Measurements from ENCODE around the gene CDH5. TPM values are rescaled to one million over a fixed set of nuclear protein-coding genes. Genes with fewer than 3 reads are reported as not detected.

The CDH5 gene
- total and polyA plus RNA-seq, 2 of the 4 experiments (the other 2 are of a cell fraction) = not detected

GRCh38 chr16:66432429-66432828, 65.9 kb downstream of the CDH5 start:
- dilution Hi-C loops (cut with HindIII; ENCODE audit: low sequenced_read_pairs, unreplicated experiment) (no loop called here), intact Hi-C loops (cut with micrococcal nuclease) (no loop called here), in situ Hi-C loops (cut with MboI; ENCODE audit: low sequenced_read_pairs) (no loop called here)
- Histone ChIP-seq H3K4me2 (ENCODE audit: low read depth, low read length) (no peak overlapping the region), H3K9ac (ENCODE audit: low read depth, low read length) (no peak overlapping the region), H3K9me3 (ENCODE audit: control insufficient read depth, insufficient read depth, low read length) (no peaks in the 10 kb centered on the region; the same call in 1 of the 2 replicates), H3K23ac (ENCODE audit: low read depth, low read length) (no peak overlapping the region), H3K36me3 (ENCODE audit: control insufficient read depth, insufficient read depth, low read length) (no peaks in the 10 kb centered on the region), H2AK9ac (replicated peaks; ENCODE audit: low read depth, low read length, poor library complexity) (no peak overlapping the region), H3K56ac (ENCODE audit: extremely low read depth, insufficient read depth, low read length) (no peak overlapping the region), H3K9me1 (ENCODE audit: insufficient read depth, low read length) (no peaks in the 10 kb centered on the region), H2AK5ac (ENCODE audit: low read depth, low read length) (no peak overlapping the region), H4K8ac (ENCODE audit: low read depth in 2 of 2, low read length in 2 of 2) (no peak overlapping the region), H2BK5ac (ENCODE audit: low read depth, low read length, poor library complexity, severe bottlenecking) (no peak overlapping the region), H4K20me1 (ENCODE audit: insufficient read depth, low read length) (no peaks in the 10 kb centered on the region), H3K79me1 (ENCODE audit: low read depth in 1 of 2, low read length in 2 of 2) (no peaks in the 10 kb centered on the region), H3K4ac (ENCODE audit: low read depth, low read length) (no peak overlapping the region), H4K5ac (ENCODE audit: low read depth, low read length) (no peak overlapping the region), H2BK20ac (ENCODE audit: low read depth, low read length) (no peak overlapping the region), H4K91ac (ENCODE audit: insufficient read depth, low read depth, low read length) (no peak overlapping the region), H2BK15ac (ENCODE audit: low read depth, low read length) (no peak overlapping the region), H3K18ac (ENCODE audit: low read depth, low read length) (no peak overlapping the region), H2AFZ (replicated peaks; ENCODE audit: low read length, poor library complexity) (no peak overlapping the region), H3K27me3 (ENCODE audit: control insufficient read depth, insufficient read depth, low read length) (peaks cover 60% of the 10 kb centered on the region), H3K14ac (replicated peaks; ENCODE audit: low read depth, low read length) (no peak overlapping the region), H3K27ac (ENCODE audit: insufficient read depth, low read length) (no peak overlapping the region), H3K4me3 (ENCODE audit: insufficient read depth, low read depth, low read length) (no peak overlapping the region), H2BK120ac (ENCODE audit: low read depth, low read length) (no peak overlapping the region), H3K4me1 (ENCODE audit: control insufficient read depth, insufficient read depth, low read length) (peaks cover 2% of the 10 kb centered on the region; the same call in 1 of the 2 replicates)
- DNase-seq (no peak), ATAC-seq (ENCODE audit: low read depth) (no peak)
- ChIA-PET POLR2A (ENCODE audit: unreplicated experiment) (no interaction called here), CTCF (no interaction called here)
- WGBS, 2 experiments (ENCODE audit: extremely low coverage in 2 of 2, insufficient read length in 1 of 2) = 82% methylated on average over 2 of the region's 5 CpGs; no CpG with 5 or more reads in 1 of the 2 experiments
- TF ChIP-seq RAD21 (IDR thresholded peaks at IDR 0.05; ENCODE audit: low read length) (no peak), RFX5 (IDR thresholded peaks at IDR 0.05; ENCODE audit: low read depth, low read length) (no peak), RCOR1 (IDR thresholded peaks at IDR 0.05; ENCODE audit: insufficient replicate concordance, low read length) (no peak), CEBPB (IDR thresholded peaks at IDR 0.05; ENCODE audit: low read depth, low read length) (no peak), POLR2A (IDR thresholded peaks at IDR 0.05; ENCODE audit: low read depth, low read length) (no peak), CHD1 (IDR thresholded peaks at IDR 0.05; ENCODE audit: low read depth, low read length) (no peak), MAFK (IDR thresholded peaks at IDR 0.05; ENCODE audit: low read depth, low read length) (no peak), SMC3 (IDR thresholded peaks at IDR 0.05; ENCODE audit: low read depth, low read length) (no peak)
- BruUV-seq (replicated peaks) = no TSS peak

Data from IMR-90 (cell line).